ENCODE measurements around the gene ARL14EPL. TPM values are rescaled to one million over a fixed set of nuclear protein-coding genes. Genes with fewer than 3 reads are reported as not detected.

Gene ARL14EPL
- total RNA-seq: not detected in 3 replicates
- long read RNA-seq: 0 reads

GRCh38 chr5:116032094-116032517 is at the start of gene ARL14EPL:
Gene ARL14EPL, plus strand, starts transcription at chr5:116032472. Its CDS starts 18,994 bp downstream, at chr5:116051466.
- peaks cover 2% of the 10 kb centered on the region for H3K27me3 Mint-ChIP-seq (ENCODE audit: low read depth)
- TF ChIP-seq CTCF (IDR thresholded peaks at IDR 0.05): peak; percentile 76
- no peak for DNase-seq (ENCODE audit: low spot score)
- H3K4me1 Mint-ChIP-seq (ENCODE audit: low read depth): peaks cover 6% of the 10 kb centered on the region
- H3K4me3 Mint-ChIP-seq (ENCODE audit: unreplicated experiment): no peak within 1 kb of the TSS
- H3K9me3 Mint-ChIP-seq (ENCODE audit: low read depth): no peaks in the 10 kb centered on the region
- no peak within 1 kb of the TSS for H3K27ac Mint-ChIP-seq (ENCODE audit: unreplicated experiment)
- no peaks in the 10 kb centered on the region for H3K36me3 Mint-ChIP-seq (ENCODE audit: low read depth)

- no peak for TF ChIP-seq CTCF (IDR thresholded peaks at IDR 0.05)
- Mint-ChIP-seq H3K4me3 (ENCODE audit: unreplicated experiment) (no peak overlapping the region), H3K9me3 (ENCODE audit: low read depth) (no peaks in the 10 kb centered on the region), H3K27ac (ENCODE audit: unreplicated experiment) (no peak overlapping the region), H3K27me3 (ENCODE audit: low read depth) (no peaks in the 10 kb centered on the region), H3K4me1 (ENCODE audit: low read depth) (peaks cover 24% of the 10 kb centered on the region), H3K36me3 (ENCODE audit: low read depth) (no peaks in the 10 kb centered on the region)
- DNase-seq (ENCODE audit: low spot score): no peak
Measured at GRCh38 chr5:115983519-115983918, 48.8 kb upstream of the ARL14EPL start.

- no peaks in the 10 kb centered on the region for H3K27me3 Mint-ChIP-seq (ENCODE audit: low read depth)
- H3K4me3 Mint-ChIP-seq (ENCODE audit: unreplicated experiment): no peak overlapping the region
- H3K9me3 Mint-ChIP-seq (ENCODE audit: low read depth): no peaks in the 10 kb centered on the region
- peaks cover 8% of the 10 kb centered on the region for H3K4me1 Mint-ChIP-seq (ENCODE audit: low read depth)
- DNase-seq (ENCODE audit: low spot score): no peak
- TF ChIP-seq CTCF (IDR thresholded peaks at IDR 0.05): no peak
- peaks cover 1% of the 10 kb centered on the region for H3K36me3 Mint-ChIP-seq (ENCODE audit: low read depth)
- H3K27ac Mint-ChIP-seq (ENCODE audit: unreplicated experiment): no peak overlapping the region
Measured at GRCh38 chr5:115985802-115986757, 46.2 kb upstream of the ARL14EPL start.

- Mint-ChIP-seq H3K4me3 (ENCODE audit: unreplicated experiment) (no peak overlapping the region), H3K9me3 (ENCODE audit: low read depth) (no peaks in the 10 kb centered on the region), H3K36me3 (ENCODE audit: low read depth) (peaks cover 1% of the 10 kb centered on the region), H3K27me3 (ENCODE audit: low read depth) (peaks cover 4% of the 10 kb centered on the region), H3K4me1 (ENCODE audit: low read depth) (peaks cover 8% of the 10 kb centered on the region), H3K27ac (ENCODE audit: unreplicated experiment) (no peak overlapping the region)
- no peak for TF ChIP-seq CTCF (IDR thresholded peaks at IDR 0.05)
- no peak for DNase-seq (ENCODE audit: low spot score)
Measured at GRCh38 chr5:115988002-115988401, 44.3 kb upstream of the ARL14EPL start.

GRCh38 chr5:115992848-115993350 is 39.4 kb upstream of the ARL14EPL start:
- DNase-seq (ENCODE audit: low spot score): no peak
- Mint-ChIP-seq H3K27me3 (ENCODE audit: low read depth) (peaks cover 4% of the 10 kb centered on the region), H3K4me3 (ENCODE audit: unreplicated experiment) (no peak overlapping the region), H3K27ac (ENCODE audit: unreplicated experiment) (no peak overlapping the region), H3K36me3 (ENCODE audit: low read depth) (peaks cover 1% of the 10 kb centered on the region), H3K4me1 (ENCODE audit: low read depth) (no peaks in the 10 kb centered on the region), H3K9me3 (ENCODE audit: low read depth) (no peaks in the 10 kb centered on the region)
- no peak for TF ChIP-seq CTCF (IDR thresholded peaks at IDR 0.05)
